ENCODE measurements around the gene MRLN.
"Not testable (repeated sequence)": the region's sequence is repeated elsewhere in the genome, so short reads cannot be mapped to it uniquely, and the experiment has no call there.

MRLN gene

GRCh38 chr10:59744762-59745161 is 8.5 kb downstream of the MRLN start:
- DNase-seq, result not testable (repeated sequence)

- not testable (repeated sequence) for DNase-seq
These were observed 9.1 kb downstream of the MRLN start for GRCh38 chr10:59744156-59744555.

- no peak for DNase-seq
These were observed 11.7 kb downstream of the MRLN start for GRCh38 chr10:59741583-59741982.

- DNase-seq, result no peak
These were observed 12.2 kb downstream of the MRLN start for GRCh38 chr10:59741048-59741447.

GRCh38 chr10:59736749-59737148 is 16.5 kb downstream of the MRLN start:
- DNase-seq, result no peak

- no peak for DNase-seq
These were observed 18.0 kb downstream of the MRLN start for GRCh38 chr10:59735296-59735695.

GRCh38 chr10:59734014-59734462 is 19.2 kb downstream of the MRLN start:
- DNase-seq, result no peak

- DNase-seq, result not testable (repeated sequence)
These were observed 19.8 kb downstream of the MRLN start for GRCh38 chr10:59733321-59734013.

- not testable (repeated sequence) for DNase-seq
These were observed 20.4 kb downstream of the MRLN start for GRCh38 chr10:59732849-59733248.

GRCh38 chr10:59729167-59729566 is 24.1 kb downstream of the MRLN start:
- DNase-seq, result not testable (repeated sequence)

GRCh38 chr10:59724098-59724938 is 28.9 kb downstream of the MRLN start:
- DNase-seq, result no peak

GRCh38 chr10:59720377-59720776 is 32.9 kb downstream of the MRLN start:
- no peak for DNase-seq

GRCh38 chr10:59719374-59719773 is 33.9 kb downstream of the MRLN start:
- DNase-seq, result no peak

GRCh38 chr10:59718257-59718656 is 35.0 kb downstream of the MRLN start:
- no peak for DNase-seq

- DNase-seq, result no peak
These were observed 39.9 kb downstream of the MRLN start for GRCh38 chr10:59713196-59713821.

GRCh38 chr10:59711871-59712494 is 41.3 kb downstream of the MRLN start:
- no peak for DNase-seq

- peak; percentile 28 for DNase-seq
These were observed 43.7 kb downstream of the MRLN start, which contains the start of gene SLC16A9 for GRCh38 chr10:59709395-59710125. SLC16A9 (minus strand) TSS chr10:59709850; CDS start chr10:59684291, 25,559 bp downstream.

- peak; percentile 10 for DNase-seq
These were observed 44.4 kb downstream of the MRLN start for GRCh38 chr10:59708816-59709394.

- no peak for DNase-seq
These were observed 46.1 kb downstream of the MRLN start for GRCh38 chr10:59706851-59707797.

GRCh38 chr10:59705931-59706330 is 47.3 kb downstream of the MRLN start:
- no peak for DNase-seq

GRCh38 chr10:59704630-59705029 is 48.6 kb downstream of the MRLN start:
- DNase-seq, result no peak

All from NCI-H345 (cell line).